GM20431 (cell line): ENCODE data around the gene EMC9.

Experiments
- in situ Hi-C: fragments of 300-500 bp; cut with MseI, MboI; formaldehyde crosslinking; loops from one replicate; pipeline ENCODE4 v1.15.0; 2020; ENCODE audit warnings: low sequenced_read_pairs; ENCODE audit not compliant: unreplicated experiment

EMC9 gene

GRCh38 chr14:24133735-24134134 lies 7.7 kb downstream of the EMC9 start:
- in situ Hi-C loops = no loop called here

GRCh38 chr14:24132976-24133375 lies 8.4 kb downstream of the EMC9 start:
- in situ Hi-C loops = no loop called here

- in situ Hi-C loops = no loop called here
These were observed 9.2 kb downstream of the EMC9 start for GRCh38 chr14:24132061-24132685.

- in situ Hi-C loops = no loop called here
These were observed 9.8 kb downstream of the EMC9 start for GRCh38 chr14:24131549-24131966.

- in situ Hi-C loops = no loop called here
These were observed 10.5 kb downstream of the EMC9 start for GRCh38 chr14:24130717-24131548.

GRCh38 chr14:24130380-24130716 lies 11.0 kb downstream of the EMC9 start, which contains the start of gene FITM1:
TSS of gene FITM1 (plus strand) at chr14:24130659. CDS start at chr14:24131564, 905 bp downstream.
- in situ Hi-C loops = no loop called here

GRCh38 chr14:24129410-24129998 lies 11.9 kb downstream of the EMC9 start:
- in situ Hi-C loops = no loop called here

GRCh38 chr14:24127673-24128072 lies 13.7 kb downstream of the EMC9 start:
- in situ Hi-C loops = no loop called here

- in situ Hi-C loops = no loop called here
These were observed 14.5 kb downstream of the EMC9 start for GRCh38 chr14:24126939-24127338.

GRCh38 chr14:24123424-24124417 lies 17.7 kb downstream of the EMC9 start:
- in situ Hi-C loops = no loop called here

GRCh38 chr14:24122898-24123297 lies 18.5 kb downstream of the EMC9 start:
- in situ Hi-C loops = no loop called here

- in situ Hi-C loops = no loop called here
These were observed 19.0 kb downstream of the EMC9 start for GRCh38 chr14:24122416-24122815.

GRCh38 chr14:24121210-24121609 lies 20.2 kb downstream of the EMC9 start:
- in situ Hi-C loops = no loop called here

- in situ Hi-C loops = no loop called here
These were observed 21.7 kb downstream of the EMC9 start for GRCh38 chr14:24119691-24120090.

GRCh38 chr14:24117179-24117578 lies 24.2 kb downstream of the EMC9 start:
- in situ Hi-C loops = no loop called here

GRCh38 chr14:24116128-24116814 lies 25.1 kb downstream of the EMC9 start:
- in situ Hi-C loops = no loop called here

GRCh38 chr14:24115422-24116127 lies 25.8 kb downstream of the EMC9 start:
- in situ Hi-C loops = no loop called here

- in situ Hi-C loops = no loop called here
These were observed 26.6 kb downstream of the EMC9 start, which contains the start of the genes DCAF11 and NRL for GRCh38 chr14:24114532-24115421. TSS of gene DCAF11 (plus strand) at chr14:24114777. CDS start at chr14:24115595, 818 bp downstream. TSS of gene NRL (minus strand) at chr14:24114949. CDS start at chr14:24082848, 32,101 bp downstream.
